ENCODE measurements around the gene TRPM3.

The TRPM3 gene

GRCh38 chr9:70947511-70947910 lies 173.9 kb downstream of the TRPM3 start:
- no peaks in the 10 kb centered on the region for H3K36me3 ChIP-seq (replicated peaks; ENCODE audit: low read depth, low read length)
- H3K4me3 ChIP-seq (ENCODE audit: low read length) = no peak overlapping the region
- H3K27ac ChIP-seq (ENCODE audit: low read length) = no peak overlapping the region
- H3K9ac ChIP-seq (ENCODE audit: low read length) = no peak overlapping the region
- H3K4me2 ChIP-seq (ENCODE audit: low read length) = no peak overlapping the region
- no peaks in the 10 kb centered on the region for H4K20me1 ChIP-seq (ENCODE audit: insufficient read depth, low read length)
- no peak overlapping the region for H2AFZ ChIP-seq (ENCODE audit: low read depth, low read length)
- H3K9me3 ChIP-seq (ENCODE audit: insufficient read depth, low read length) = no peaks in the 10 kb centered on the region
- no peaks in the 10 kb centered on the region for H3K79me2 ChIP-seq (ENCODE audit: low read length)
- H3K27me3 ChIP-seq (ENCODE audit: low read depth, low read length) = no peaks in the 10 kb centered on the region; the same call in 1 of the 2 replicates
- no peaks in the 10 kb centered on the region for H3K4me1 ChIP-seq (ENCODE audit: low read length)
- no peak for TF ChIP-seq EZH2phosphoT487 (IDR thresholded peaks at IDR 0.05; ENCODE audit: low read depth)
- no peak for TF ChIP-seq CTCF (IDR thresholded peaks at IDR 0.05; ENCODE audit: low read depth, low read length)

GRCh38 chr9:70947086-70947485 lies 174.3 kb downstream of the TRPM3 start:
- Histone ChIP-seq H3K4me1 (ENCODE audit: low read length) (no peaks in the 10 kb centered on the region), H3K4me3 (ENCODE audit: low read length) (no peak overlapping the region), H3K79me2 (ENCODE audit: low read length) (no peaks in the 10 kb centered on the region), H2AFZ (ENCODE audit: low read depth, low read length) (no peak overlapping the region), H3K27me3 (ENCODE audit: low read depth, low read length) (no peaks in the 10 kb centered on the region; the same call in 1 of the 2 replicates), H3K9ac (ENCODE audit: low read length) (no peak overlapping the region), H4K20me1 (ENCODE audit: insufficient read depth, low read length) (no peaks in the 10 kb centered on the region), H3K9me3 (ENCODE audit: insufficient read depth, low read length) (no peaks in the 10 kb centered on the region), H3K4me2 (ENCODE audit: low read length) (no peak overlapping the region), H3K36me3 (replicated peaks; ENCODE audit: low read depth, low read length) (no peaks in the 10 kb centered on the region), H3K27ac (ENCODE audit: low read length) (no peak overlapping the region)
- TF ChIP-seq EZH2phosphoT487 (IDR thresholded peaks at IDR 0.05; ENCODE audit: low read depth) = no peak
- no peak for TF ChIP-seq CTCF (IDR thresholded peaks at IDR 0.05; ENCODE audit: low read depth, low read length)

- H3K4me2 ChIP-seq (ENCODE audit: low read length) = no peak overlapping the region
- no peak overlapping the region for H3K4me3 ChIP-seq (ENCODE audit: low read length)
- H3K79me2 ChIP-seq (ENCODE audit: low read length) = no peaks in the 10 kb centered on the region
- no peak overlapping the region for H2AFZ ChIP-seq (ENCODE audit: low read depth, low read length)
- TF ChIP-seq CTCF (IDR thresholded peaks at IDR 0.05; ENCODE audit: low read depth, low read length) (no peak), EZH2phosphoT487 (IDR thresholded peaks at IDR 0.05; ENCODE audit: low read depth) (no peak)
- no peaks in the 10 kb centered on the region for H3K36me3 ChIP-seq (replicated peaks; ENCODE audit: low read depth, low read length)
- no peaks in the 10 kb centered on the region for H4K20me1 ChIP-seq (ENCODE audit: insufficient read depth, low read length)
- H3K27me3 ChIP-seq (ENCODE audit: low read depth, low read length) = no peaks in the 10 kb centered on the region; the same call in 1 of the 2 replicates
- H3K27ac ChIP-seq (ENCODE audit: low read length) = no peak overlapping the region
- H3K9me3 ChIP-seq (ENCODE audit: insufficient read depth, low read length) = no peaks in the 10 kb centered on the region
- no peaks in the 10 kb centered on the region for H3K4me1 ChIP-seq (ENCODE audit: low read length)
- no peak overlapping the region for H3K9ac ChIP-seq (ENCODE audit: low read length)
Measured at GRCh38 chr9:70945301-70945700, 176.1 kb downstream of the TRPM3 start.

GRCh38 chr9:70941191-70941590 lies 180.2 kb downstream of the TRPM3 start:
- Histone ChIP-seq H4K20me1 (ENCODE audit: insufficient read depth, low read length) (no peaks in the 10 kb centered on the region), H3K36me3 (replicated peaks; ENCODE audit: low read depth, low read length) (no peaks in the 10 kb centered on the region), H3K4me2 (ENCODE audit: low read length) (no peak overlapping the region), H3K4me1 (ENCODE audit: low read length) (no peaks in the 10 kb centered on the region), H3K79me2 (ENCODE audit: low read length) (no peaks in the 10 kb centered on the region), H3K9me3 (ENCODE audit: insufficient read depth, low read length) (no peaks in the 10 kb centered on the region), H3K27ac (ENCODE audit: low read length) (no peak overlapping the region), H3K4me3 (ENCODE audit: low read length) (no peak overlapping the region), H3K27me3 (ENCODE audit: low read depth, low read length) (peaks cover 14% of the 10 kb centered on the region), H3K9ac (ENCODE audit: low read length) (no peak overlapping the region), H2AFZ (ENCODE audit: low read depth, low read length) (no peak overlapping the region)
- no peak for TF ChIP-seq CTCF (IDR thresholded peaks at IDR 0.05; ENCODE audit: low read depth, low read length)
- no peak for TF ChIP-seq EZH2phosphoT487 (IDR thresholded peaks at IDR 0.05; ENCODE audit: low read depth)

All from OCI-LY3 (cell line).